OCI-LY1 (cell line): ENCODE results near the gene ATG9B.

ENCODE experiments used
- H2AFZ ChIP-seq: fragments of 200-600 bp; sonication (generic), shearing (Covaris generic); 2 replicates; pipeline ENCODE4 v1.6.0; 2014; ENCODE audit warnings: antibody characterized with exemption, mild to moderate bottlenecking, low read length
- H3F3A ChIP-seq: fragments of 200-600 bp; sonication (generic), shearing (Covaris generic); 2 replicates; pipeline ENCODE4 v1.6.0; 2014; ENCODE audit warnings: mild to moderate bottlenecking, antibody characterized with exemption, low read length, moderate library complexity; ENCODE audit not compliant: insufficient read depth
- H3K27ac ChIP-seq: fragments of 200-600 bp; sonication (generic); 2 replicates; pipeline ENCODE4 v1.5.1; 2014; ENCODE audit warnings: low read length, mixed run types, mild to moderate bottlenecking, low read depth; ENCODE audit not compliant: poor library complexity, severe bottlenecking
- H3K27me3 ChIP-seq: fragments of 200-600 bp; sonication (generic); 2 replicates; pipeline ENCODE4 v1.6.0; 2014; ENCODE audit warnings: antibody characterized with exemption, mild to moderate bottlenecking, low read length, moderate library complexity; ENCODE audit not compliant: insufficient read depth
- H3K36me3 ChIP-seq: fragments of 200-600 bp; sonication (generic); 2 replicates; pipeline ENCODE4 v1.6.1; 2014; ENCODE audit warnings: mild to moderate bottlenecking, antibody characterized with exemption, low read length, moderate library complexity, mixed read lengths; ENCODE audit not compliant: insufficient read depth
- H3K4me1 ChIP-seq: fragments of 200-600 bp; sonication (generic); 2 replicates; pipeline ENCODE4 v1.5.1; 2014; ENCODE audit warnings: mild to moderate bottlenecking, low read length, moderate library complexity; ENCODE audit not compliant: insufficient read depth, severe bottlenecking
- H3K4me2 ChIP-seq: fragments of 200-600 bp; sonication (generic), shearing (Covaris generic); 2 replicates; pipeline ENCODE4 v1.6.1; 2014; ENCODE audit warnings: low read length
- H3K4me3 ChIP-seq: fragments of 200-600 bp; sonication (generic); 2 replicates; pipeline ENCODE4 v1.5.1; 2014; ENCODE audit warnings: low read length, low read depth, mild to moderate bottlenecking, mixed read lengths; ENCODE audit not compliant: poor library complexity, severe bottlenecking
- H3K79me2 ChIP-seq: fragments of 200-600 bp; shearing (Covaris generic); 2 replicates; pipeline ENCODE4 v1.6.1; 2016; ENCODE audit warnings: mixed run types, low read length, mixed read lengths; ENCODE audit not compliant: insufficient read depth
- H3K9ac ChIP-seq: fragments of 200-600 bp; sonication (generic), shearing (Covaris generic); 2 replicates; pipeline ENCODE4 v1.6.1; 2014; ENCODE audit warnings: mild to moderate bottlenecking, low read length, mixed read lengths
- H3K9me2 ChIP-seq: fragments of 200-600 bp; sonication (generic), shearing (Covaris generic); 2 replicates; pipeline ENCODE4 v1.6.1; 2014; ENCODE audit warnings: low read depth, mild to moderate bottlenecking, low read length, mixed read lengths
- H3K9me3 ChIP-seq: fragments of 200-600 bp; shearing (Covaris generic); 2 replicates; pipeline ENCODE4 v1.6.1; 2014; ENCODE audit warnings: low read length, mixed read lengths
- H4K20me1 ChIP-seq: fragments of 200-600 bp; sonication (generic), shearing (Covaris generic); 2 replicates; pipeline ENCODE4 v1.6.0; 2016; ENCODE audit warnings: mild to moderate bottlenecking, low read length; ENCODE audit not compliant: insufficient read depth
- EZH2 ChIP-seq: fragments of 200-600 bp; sonication (generic), shearing (Covaris generic); IDR thresholded peaks from 2 replicates; pipeline ENCODE4 v1.8.0; 2017; ENCODE audit warnings: borderline replicate concordance, mixed run types, mild to moderate bottlenecking, antibody characterized with exemption, low read length, moderate library complexity, mixed read lengths
- TF ChIP-seq, protein P1 (sequence below): fragments of 200-600 bp; sonication (generic), shearing (Covaris generic); IDR thresholded peaks from 2 replicates; pipeline ENCODE4 v1.5.1; 2017; ENCODE audit warnings: mild to moderate bottlenecking, antibody characterized with exemption, low read length, moderate library complexity, mixed read lengths

Gene ATG9B

DNA sequence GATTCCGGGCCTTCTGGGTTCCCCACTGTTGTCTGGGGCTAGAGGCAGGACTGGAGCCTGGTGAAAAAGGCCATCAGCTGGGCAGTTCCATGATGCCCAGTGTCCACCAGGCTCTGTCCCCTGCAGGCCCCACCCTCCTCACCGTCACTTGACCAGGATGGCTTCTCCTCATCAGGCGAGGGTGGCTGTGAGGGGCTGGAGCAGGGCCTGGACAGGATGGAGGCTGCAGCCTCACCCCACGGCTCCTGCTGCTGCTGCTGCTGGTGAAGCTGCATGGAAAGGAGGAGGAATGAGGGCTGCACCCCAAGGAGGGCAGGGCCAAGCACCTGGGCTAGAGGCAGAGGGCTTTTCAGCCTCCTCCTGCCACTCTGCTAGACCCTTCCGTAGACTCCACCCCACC, 8.3 kb downstream of the ATG9B start:
- peaks cover 11% of the 10 kb centered on the region; the same call in 1 of the 2 replicates for H3K27me3 ChIP-seq
- no peak overlapping the region for H3K9ac ChIP-seq
- H3K27ac ChIP-seq = no peak overlapping the region
- no peaks in the 10 kb centered on the region for H4K20me1 ChIP-seq
- H3K4me3 ChIP-seq = no peak overlapping the region
- H3K36me3 ChIP-seq = no peaks in the 10 kb centered on the region
- no peak overlapping the region for H2AFZ ChIP-seq
- H3F3A ChIP-seq = no peaks in the 10 kb centered on the region
- H3K4me1 ChIP-seq = peaks cover 27% of the 10 kb centered on the region
- no peaks in the 10 kb centered on the region for H3K9me3 ChIP-seq
- H3K9me2 ChIP-seq = no peaks in the 10 kb centered on the region
- TF ChIP-seq, protein P1, sequence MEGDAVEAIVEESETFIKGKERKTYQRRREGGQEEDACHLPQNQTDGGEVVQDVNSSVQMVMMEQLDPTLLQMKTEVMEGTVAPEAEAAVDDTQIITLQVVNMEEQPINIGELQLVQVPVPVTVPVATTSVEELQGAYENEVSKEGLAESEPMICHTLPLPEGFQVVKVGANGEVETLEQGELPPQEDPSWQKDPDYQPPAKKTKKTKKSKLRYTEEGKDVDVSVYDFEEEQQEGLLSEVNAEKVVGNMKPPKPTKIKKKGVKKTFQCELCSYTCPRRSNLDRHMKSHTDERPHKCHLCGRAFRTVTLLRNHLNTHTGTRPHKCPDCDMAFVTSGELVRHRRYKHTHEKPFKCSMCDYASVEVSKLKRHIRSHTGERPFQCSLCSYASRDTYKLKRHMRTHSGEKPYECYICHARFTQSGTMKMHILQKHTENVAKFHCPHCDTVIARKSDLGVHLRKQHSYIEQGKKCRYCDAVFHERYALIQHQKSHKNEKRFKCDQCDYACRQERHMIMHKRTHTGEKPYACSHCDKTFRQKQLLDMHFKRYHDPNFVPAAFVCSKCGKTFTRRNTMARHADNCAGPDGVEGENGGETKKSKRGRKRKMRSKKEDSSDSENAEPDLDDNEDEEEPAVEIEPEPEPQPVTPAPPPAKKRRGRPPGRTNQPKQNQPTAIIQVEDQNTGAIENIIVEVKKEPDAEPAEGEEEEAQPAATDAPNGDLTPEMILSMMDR = no peak
- TF ChIP-seq EZH2 = no peak
- H3K4me2 ChIP-seq = no peak overlapping the region
- H3K79me2 ChIP-seq = no peaks in the 10 kb centered on the region

DNA sequence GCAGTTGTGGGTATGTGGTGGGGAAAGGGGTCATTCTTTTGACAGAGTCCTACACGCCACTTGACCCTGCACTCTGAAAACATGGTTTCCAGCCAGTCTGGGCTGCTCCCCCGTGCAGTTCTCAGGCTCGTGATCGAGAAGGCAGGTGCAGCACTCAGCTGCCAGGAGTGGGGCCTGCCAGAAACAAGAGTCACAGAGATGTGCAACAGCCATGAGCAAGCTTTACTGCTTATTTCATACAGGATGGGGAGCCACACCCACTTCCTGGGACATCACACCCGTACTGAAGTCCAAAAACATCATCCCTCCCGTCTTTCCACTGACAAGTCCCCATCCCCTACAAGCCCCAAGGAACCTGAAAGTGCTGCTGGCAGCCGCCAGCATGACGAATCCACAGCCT, 9.3 kb downstream of the ATG9B start:
- Histone ChIP-seq H3K27me3 (peaks cover 11% of the 10 kb centered on the region; the same call in 1 of the 2 replicates), H3K36me3 (no peaks in the 10 kb centered on the region), H2AFZ (no peak overlapping the region), H3K27ac (no peak overlapping the region), H3F3A (no peaks in the 10 kb centered on the region), H4K20me1 (no peaks in the 10 kb centered on the region), H3K4me1 (peaks cover 27% of the 10 kb centered on the region), H3K4me3 (no peak overlapping the region), H3K79me2 (no peaks in the 10 kb centered on the region), H3K4me2 (no peak overlapping the region), H3K9me2 (no peaks in the 10 kb centered on the region), H3K9me3 (no peaks in the 10 kb centered on the region), H3K9ac (no peak overlapping the region)
- no peak for TF ChIP-seq EZH2
- TF ChIP-seq, protein P1 = no peak

DNA sequence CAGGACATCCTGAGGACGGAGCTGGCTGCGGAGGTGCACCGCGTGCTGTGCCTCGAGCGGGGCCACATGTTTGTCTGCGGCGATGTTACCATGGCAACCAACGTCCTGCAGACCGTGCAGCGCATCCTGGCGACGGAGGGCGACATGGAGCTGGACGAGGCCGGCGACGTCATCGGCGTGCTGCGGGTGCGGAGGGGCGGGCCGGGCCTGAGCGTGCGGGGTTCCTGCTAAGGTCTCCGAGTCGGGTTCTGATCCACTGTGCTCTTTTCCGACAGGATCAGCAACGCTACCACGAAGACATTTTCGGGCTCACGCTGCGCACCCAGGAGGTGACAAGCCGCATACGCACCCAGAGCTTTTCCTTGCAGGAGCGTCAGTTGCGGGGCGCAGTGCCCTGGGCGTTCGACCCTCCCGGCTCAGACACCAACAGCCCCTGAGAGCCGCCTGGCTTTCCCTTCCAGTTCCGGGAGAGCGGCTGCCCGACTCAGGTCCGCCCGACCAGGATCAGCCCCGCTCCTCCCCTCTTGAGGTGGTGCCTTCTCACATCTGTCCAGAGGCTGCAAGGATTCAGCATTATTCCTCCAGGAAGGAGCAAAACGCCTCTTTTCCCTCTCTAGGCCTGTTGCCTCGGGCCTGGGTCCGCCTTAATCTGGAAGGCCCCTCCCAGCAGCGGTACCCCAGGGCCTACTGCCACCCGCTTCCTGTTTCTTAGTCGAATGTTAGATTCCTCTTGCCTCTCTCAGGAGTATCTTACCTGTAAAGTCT, 10.4 kb downstream of the ATG9B start:
- Histone ChIP-seq H3K9ac (peak overlapping the region; percentile 35; the same call in 1 of the 2 replicates), H4K20me1 (no peaks in the 10 kb centered on the region), H3K9me2 (no peaks in the 10 kb centered on the region), H3F3A (no peaks in the 10 kb centered on the region), H3K4me2 (peak overlapping the region; percentile 63), H3K4me3 (peak overlapping the region; percentile 49), H3K27ac (no peak overlapping the region), H3K9me3 (no peaks in the 10 kb centered on the region), H3K36me3 (no peaks in the 10 kb centered on the region), H2AFZ (no peak overlapping the region), H3K4me1 (peaks cover 29% of the 10 kb centered on the region), H3K79me2 (no peaks in the 10 kb centered on the region), H3K27me3 (peaks cover 11% of the 10 kb centered on the region; the same call in 1 of the 2 replicates)
- TF ChIP-seq, protein P1 = peak; percentile 28; the same call in 1 of the 2 replicates
- no peak for TF ChIP-seq EZH2
